ENCODE results near the gene STAT6. TPM values are rescaled to one million over a fixed set of nuclear protein-coding genes. Genes with fewer than 3 reads are reported as not detected.

Gene STAT6
- total and polyA plus RNA-seq, 2 of the 8 experiments (the other 6 are each of a cell fraction or from before 2014, with no cell fraction given) = 32.9 to 38.7 TPM

GRCh38 chr12:57104292-57104910, 6.8 kb downstream of the STAT6 start:
- Histone ChIP-seq H3K9ac (replicated peaks in 1 of 4; ENCODE audit: extremely low read depth in 1 of 4, low read depth in 3 of 4, low read length in 3 of 4) (no peak overlapping the region; a peak in 1 of 7 replicates), H4K8ac (ENCODE audit: extremely low read depth, insufficient read depth, low read length) (no peak overlapping the region), H3K36me3 (ENCODE audit: control insufficient read depth in 2 of 4, insufficient read depth in 4 of 4, low read length in 3 of 4) (peaks cover 0 to 9% (median 4%) of the 10 kb centered on the region in 4 experiments; a peak in 2 of 8 replicates), H3K23ac (ENCODE audit: insufficient read length) (no peak overlapping the region), H4K5ac (ENCODE audit: insufficient read length, low read depth, low read length) (no peak overlapping the region), H4K91ac (replicated peaks; ENCODE audit: insufficient read length, low read length) (no peak overlapping the region), H3K23me2 (ENCODE audit: low read depth, low read length) (no peaks in the 10 kb centered on the region), H2BK120ac (replicated peaks; ENCODE audit: low read depth, low read length) (no peak overlapping the region), H3K18ac (ENCODE audit: extremely low read depth, low read length) (no peak overlapping the region), H3K9me3 (ENCODE audit: insufficient read depth in 2 of 2, low read depth in 1 of 2, low read length in 1 of 2) (no peaks in the 10 kb centered on the region), H3K56ac (replicated peaks; ENCODE audit: insufficient read length, low read depth, low read length) (no peak overlapping the region), H2BK15ac (ENCODE audit: low read length) (no peak overlapping the region), H2BK20ac (ENCODE audit: low read length) (no peak overlapping the region), H3K4me2 (ENCODE audit: insufficient read depth in 1 of 2, low read depth in 2 of 2, low read length in 2 of 2) (no peak overlapping the region), H3K79me2 (ENCODE audit: control insufficient read depth in 1 of 2, insufficient read depth in 2 of 2, low read length in 2 of 2) (no peaks in the 10 kb centered on the region), H3K4ac (replicated peaks; ENCODE audit: insufficient read length, low read depth, low read length) (no peak overlapping the region), H2AFZ (ENCODE audit: low read length) (no peak overlapping the region), H3K27ac (ENCODE audit: low read depth, low read length) (no peak overlapping the region), H3K4me3 (ENCODE audit: extremely low read depth in 1 of 4, insufficient read depth in 2 of 4, low read depth in 3 of 4, low read length in 4 of 4) (no peak overlapping the region), H3K27me3 (replicated peaks in 1 of 4; ENCODE audit: control insufficient read depth in 3 of 4, extremely low read depth in 1 of 4, insufficient read depth in 3 of 4, low read length in 3 of 4) (no peaks in the 10 kb centered on the region), H3K14ac (ENCODE audit: insufficient read length) (no peak overlapping the region), H3K79me1 (ENCODE audit: low read depth, low read length) (no peaks in the 10 kb centered on the region), H4K20me1 (replicated peaks in 1 of 2; ENCODE audit: control insufficient read depth in 1 of 2, insufficient read depth in 2 of 2, low read length in 2 of 2) (no peaks in the 10 kb centered on the region), H2BK12ac (ENCODE audit: low read depth, low read length) (no peak overlapping the region), H3K4me1 (replicated peaks in 1 of 4; ENCODE audit: control insufficient read depth in 3 of 4, insufficient read depth in 4 of 4, low read length in 3 of 4) (peaks cover 0 to under 1% (median 0%) of the 10 kb centered on the region in 4 experiments; a peak in 2 of 7 replicates), H2AK5ac (ENCODE audit: low read depth, low read length) (no peak overlapping the region), H2BK5ac (ENCODE audit: low read depth, low read length) (no peak overlapping the region; the same call in 1 of the 2 replicates)
- DNase-seq (ENCODE audit: low read depth in 1 of 2, low spot score in 2 of 2) (no peak), FAIRE-seq (no peak)
- 95% methylated on average over 12 of the region's 12 CpGs; no CpG with 5 or more reads in 1 of the 2 experiments for WGBS, 2 experiments (ENCODE audit: extremely low coverage in 1 of 2, insufficient coverage in 1 of 2, insufficient read length in 1 of 2, insufficient replicate concordance in 2 of 2, low coverage in 1 of 2, low lambda C conversion rate in 2 of 2, missing lambda C conversion rate in 1 of 2)
- ChIA-PET POLR2A (ENCODE audit: partially characterized antibody) (interaction anchor here (0.9 to 13.0 kb wide), 5 partner anchors 10 to 35 kb away, joined by 3 to 352 read pairs (median 6); partner anchors contain the start of genes LRP1, NAB2 and NEMP1), CTCF (ENCODE audit: partially characterized antibody) (interaction anchor here (1.6 to 15.7 kb wide), 6 partner anchors 7 to 69 kb away, joined by 4 to 325 read pairs (median 12); partner anchors contain the start of genes NAB2 and STAT6)
- TF ChIP-seq RNF2 (IDR thresholded peaks at IDR 0.05; ENCODE audit: borderline replicate concordance, low read depth, low read length, missing control alignments, poor library complexity, severe bottlenecking) (no peak), SIN3A (conservative IDR thresholded peaks at IDR 0.05 in 1 of 2, IDR thresholded peaks at IDR 0.05 in 1 of 2; ENCODE audit: low read depth in 1 of 2, low read length in 2 of 2) (no peak), CTCF (IDR thresholded peaks at IDR 0.05; ENCODE audit: control extremely low read depth in 1 of 3, insufficient read depth in 1 of 3, low read depth in 1 of 3, low read length in 3 of 3) (no peak), ATF3 (IDR thresholded peaks at IDR 0.05; ENCODE audit: insufficient read depth, low read depth, low read length) (no peak), E2F6 (IDR thresholded peaks at IDR 0.05) (no peak), POLR2A (IDR thresholded peaks at IDR 0.05; ENCODE audit: control extremely low read depth in 1 of 2, low read depth in 2 of 2, low read length in 2 of 2) (no peak), TBP (IDR thresholded peaks at IDR 0.05; ENCODE audit: low read depth, low read length) (no peak), KDM1A (IDR thresholded peaks at IDR 0.05; ENCODE audit: borderline replicate concordance, low read length) (no peak)

All from H1 (cell line).